HG02852 (cell line): ENCODE results near the gene BGLAP.
A peak's percentile ranks its signal among the peaks of the same experiment; 100 is the strongest.

Source experiments
- ATAC-seq: cut with Tn5 transposase; IDR thresholded peaks from one replicate; pipeline ENCODE4 v1.9.1; 2021; ENCODE audit warnings: mild to moderate bottlenecking, moderate library complexity; ENCODE audit not compliant: unreplicated experiment

Gene BGLAP

DNA sequence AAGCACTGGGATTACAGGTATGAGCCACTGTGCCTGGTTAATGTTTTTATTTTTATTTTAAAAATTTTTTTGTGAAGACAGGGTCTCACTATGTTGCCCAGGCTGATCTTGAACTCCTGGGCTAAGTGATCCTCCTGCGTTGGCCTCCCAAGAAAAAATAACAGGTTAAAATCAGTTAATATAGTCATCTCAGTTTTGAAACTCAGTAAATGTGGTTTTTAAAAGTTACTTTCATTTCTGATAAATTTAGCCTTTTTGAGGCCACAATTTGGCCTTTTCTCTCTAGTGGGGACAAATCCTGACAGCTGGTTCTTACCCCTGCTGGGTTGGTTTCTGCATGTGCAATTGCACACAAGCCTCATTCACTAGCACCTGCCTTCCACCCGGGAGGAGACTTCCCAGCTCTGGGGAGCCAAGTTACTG lies 15.9 kb upstream of the BGLAP start:
- peak; percentile 68 for ATAC-seq

DNA sequence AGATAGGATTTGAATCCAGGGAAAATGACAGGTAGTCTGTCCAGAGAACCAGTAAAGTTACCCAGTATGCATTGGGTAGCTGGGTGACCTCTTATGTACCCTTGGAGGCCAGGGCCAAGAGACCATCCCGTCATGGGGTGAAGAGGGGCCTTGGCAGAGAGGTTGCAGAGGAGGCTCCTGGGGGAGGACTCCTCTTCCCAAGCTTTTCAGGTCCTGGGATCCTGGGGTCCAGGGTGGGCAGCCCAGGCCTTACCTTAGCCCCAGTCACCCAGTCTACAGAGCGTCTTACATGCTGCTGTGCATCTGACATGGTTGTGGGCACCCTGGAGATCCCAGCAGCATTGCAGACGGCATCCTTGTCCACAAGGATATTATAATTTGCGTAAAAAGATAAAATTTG lies 15.2 kb upstream of the BGLAP start:
- no peak for ATAC-seq

DNA sequence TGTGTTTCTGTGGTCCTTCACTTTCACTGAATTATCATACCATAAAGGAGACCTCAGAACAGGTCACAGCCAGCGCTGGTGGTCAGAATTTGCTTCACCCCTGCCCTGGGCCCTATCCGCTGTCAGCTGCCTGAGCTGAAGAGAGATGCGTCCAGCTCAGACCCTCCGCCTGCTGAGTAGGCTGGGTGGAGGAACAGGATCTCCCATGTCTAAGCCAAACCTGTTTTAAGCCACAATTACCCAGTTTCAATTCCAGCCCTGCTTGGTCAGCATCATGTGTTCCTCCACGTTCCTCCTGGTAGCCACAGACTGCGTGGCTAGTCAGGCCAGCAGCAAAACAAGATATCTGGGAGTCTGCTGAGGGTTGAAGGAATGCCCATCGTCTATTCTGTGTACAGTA lies 13.5 kb upstream of the BGLAP start:
- ATAC-seq, result no peak

DNA sequence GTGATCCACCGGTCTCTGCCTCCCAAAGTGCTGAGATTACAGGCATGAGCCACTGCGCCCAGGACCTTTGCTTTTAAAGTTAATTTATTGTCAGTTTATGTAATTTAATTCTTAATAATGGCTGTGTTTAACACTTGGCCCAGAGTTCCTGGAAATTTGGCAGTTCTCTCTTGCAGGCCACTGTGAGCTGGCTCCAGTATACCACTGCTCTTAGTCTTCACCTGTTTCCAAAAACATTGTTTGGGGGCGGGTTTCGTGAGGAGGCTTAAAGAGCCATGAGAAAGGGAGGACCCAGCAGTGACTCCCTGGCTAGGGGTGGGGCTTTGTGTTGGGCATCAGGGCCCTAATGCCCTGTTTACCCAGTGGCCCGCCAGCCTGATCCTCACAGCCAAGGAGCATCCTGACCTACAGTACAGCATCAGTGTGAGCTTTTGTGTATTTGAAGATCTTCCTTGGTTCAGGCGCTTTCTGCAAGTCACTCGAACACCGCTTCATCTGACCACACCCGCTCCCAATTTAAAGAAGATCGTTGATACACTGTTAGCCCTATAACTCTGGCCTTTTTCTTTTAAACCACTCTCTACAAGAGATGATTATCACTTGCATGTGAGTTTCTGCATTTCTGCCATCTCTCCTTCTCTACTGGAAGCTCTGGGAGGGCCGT lies 12.0 kb upstream of the BGLAP start:
- ATAC-seq, result no peak

DNA sequence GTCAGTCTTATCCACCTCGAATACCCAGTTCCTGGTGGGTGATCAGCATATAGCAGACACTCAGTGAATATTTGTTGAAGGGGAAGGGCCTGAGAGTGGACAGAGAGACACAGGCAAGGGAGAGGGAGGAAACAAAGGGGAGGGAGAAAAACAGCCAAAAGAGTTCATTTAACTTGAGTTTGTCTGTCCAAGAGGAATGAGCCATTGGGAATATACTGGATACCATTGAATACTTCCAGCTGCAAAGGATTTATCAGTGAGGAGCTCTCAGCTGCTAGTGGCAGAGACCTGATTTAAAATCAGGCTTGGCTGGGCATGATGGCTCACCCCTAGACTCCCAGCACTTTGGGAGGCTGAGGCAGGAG lies 11.5 kb upstream of the BGLAP start:
- ATAC-seq, result no peak

DNA sequence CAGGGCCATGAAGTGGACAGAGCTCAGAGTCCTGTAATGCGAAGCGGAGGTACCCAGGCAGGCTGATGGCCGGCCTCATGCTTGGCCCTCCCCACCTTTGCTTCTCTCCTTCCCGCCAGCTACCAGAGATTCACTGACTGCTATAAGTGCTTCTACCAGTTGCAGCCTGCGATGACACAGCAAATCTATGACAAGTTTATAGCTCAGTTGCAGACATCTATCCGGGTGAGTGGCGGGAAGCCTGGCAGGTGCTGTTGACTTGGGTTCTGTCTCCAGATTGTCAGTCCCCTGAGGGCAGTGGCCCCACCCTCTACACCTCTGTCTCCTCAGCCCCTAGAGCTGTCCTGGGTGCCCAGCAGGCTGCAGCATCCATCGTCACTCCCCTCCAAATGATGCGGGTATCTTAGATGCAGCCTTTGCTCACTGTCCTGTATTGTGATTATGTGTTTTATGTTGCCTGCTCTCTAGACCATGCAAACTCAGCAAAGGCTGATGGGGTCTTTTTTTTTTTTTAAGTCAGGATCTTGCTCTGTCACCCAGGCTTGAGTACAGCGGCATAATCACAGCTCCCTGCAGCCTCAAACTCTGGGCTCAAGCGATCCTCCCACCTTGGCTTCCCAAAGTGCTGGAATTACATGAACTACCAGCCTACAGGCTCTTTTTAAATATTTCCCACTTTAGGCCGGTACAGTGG lies 9.6 kb upstream of the BGLAP start:
- no peak for ATAC-seq

DNA sequence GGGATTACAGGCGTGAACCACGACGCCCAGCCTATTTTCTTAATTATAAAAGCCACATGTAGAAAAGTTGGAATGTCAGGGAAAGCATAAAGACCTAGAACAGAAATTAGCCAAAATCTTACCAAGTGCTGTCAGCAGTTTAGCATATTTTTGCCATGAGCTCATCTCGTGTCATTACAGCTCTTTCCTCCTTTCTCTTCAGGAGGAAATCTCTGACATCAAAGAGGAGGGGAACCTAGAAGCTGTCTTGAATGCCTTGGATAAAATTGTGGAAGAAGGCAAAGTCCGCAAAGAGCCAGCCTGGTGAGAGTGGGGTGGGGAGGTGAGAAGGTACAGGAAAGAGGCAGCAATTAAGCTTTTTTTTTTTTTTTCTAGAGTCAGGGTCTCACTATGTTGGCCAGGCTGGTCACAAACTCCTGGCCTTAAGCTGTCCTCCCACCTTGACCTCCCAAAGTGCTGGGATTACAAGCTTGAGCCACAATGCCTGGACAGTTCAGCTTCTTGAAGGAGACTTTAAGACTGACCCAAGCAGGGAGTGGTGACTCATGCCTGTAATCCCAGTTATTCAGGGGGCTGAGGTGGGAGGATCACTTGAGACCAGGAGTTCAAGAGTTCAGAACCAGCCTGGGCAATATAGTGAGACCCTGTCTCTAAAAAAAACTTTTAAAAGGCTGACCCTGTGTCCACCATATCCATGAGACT lies 8.4 kb upstream of the BGLAP start:
- ATAC-seq, result no peak

DNA sequence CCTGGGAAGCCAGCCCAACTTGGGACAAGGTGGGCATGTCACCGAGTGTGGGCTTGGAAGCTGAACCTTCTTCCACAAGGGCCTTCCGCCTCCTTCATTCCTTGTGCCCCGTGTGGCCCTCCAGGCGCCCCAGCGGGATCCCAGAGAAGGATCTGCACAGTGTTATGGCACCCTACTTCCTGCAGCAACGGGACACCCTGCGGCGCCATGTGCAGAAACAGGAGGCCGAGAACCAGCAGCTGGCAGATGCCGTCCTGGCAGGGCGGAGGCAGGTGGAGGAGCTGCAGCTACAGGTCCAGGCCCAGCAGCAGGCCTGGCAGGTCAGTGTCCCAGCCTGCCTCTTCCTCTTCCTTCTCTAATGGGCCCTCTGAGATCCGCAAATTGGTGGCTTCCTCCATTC lies 5.8 kb upstream of the BGLAP start:
- ATAC-seq, result no peak

DNA sequence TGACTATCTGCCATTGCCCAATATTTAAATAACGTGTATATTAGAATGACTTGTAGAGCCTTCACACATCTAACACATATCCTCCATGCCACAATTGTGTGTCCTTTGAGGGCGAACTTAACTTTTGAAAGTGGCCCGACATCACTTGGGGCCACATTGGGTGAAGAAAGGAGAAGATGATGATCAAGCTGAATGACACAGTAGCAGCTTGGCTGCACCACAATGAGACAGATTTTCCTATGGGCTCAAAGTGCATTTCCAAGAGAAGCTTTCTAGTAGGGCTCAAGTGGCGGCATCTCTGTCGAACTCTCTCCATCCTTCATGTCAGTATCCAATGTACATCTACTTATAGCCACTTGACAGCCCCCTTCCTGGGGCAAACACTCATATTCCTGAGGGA lies 3.7 kb upstream of the BGLAP start:
- no peak for ATAC-seq

DNA sequence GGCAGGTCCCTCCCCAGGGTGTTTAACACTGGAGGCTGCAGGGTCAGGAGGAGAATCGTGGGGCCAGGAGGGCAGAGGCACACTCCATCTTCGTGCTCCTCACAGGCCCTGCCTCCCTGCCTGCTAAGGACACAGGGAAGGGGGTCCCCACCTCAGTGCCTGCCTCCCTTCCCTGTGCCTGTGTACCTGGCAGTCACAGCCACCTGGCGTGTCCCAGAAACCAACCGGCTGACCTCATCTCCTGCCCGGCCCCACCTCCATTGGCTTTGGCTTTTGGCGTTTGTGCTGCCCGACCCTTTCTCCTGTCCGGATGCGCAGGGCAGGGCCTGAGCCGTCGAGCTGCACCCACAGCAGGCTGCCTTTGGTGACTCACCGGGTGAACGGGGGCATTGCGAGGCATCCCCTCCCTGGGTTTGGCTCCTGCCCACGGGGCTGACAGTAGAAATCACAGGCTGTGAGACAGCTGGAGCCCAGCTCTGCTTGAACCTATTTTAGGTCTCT lies 623 bp upstream of the BGLAP start:
- no peak for ATAC-seq

DNA sequence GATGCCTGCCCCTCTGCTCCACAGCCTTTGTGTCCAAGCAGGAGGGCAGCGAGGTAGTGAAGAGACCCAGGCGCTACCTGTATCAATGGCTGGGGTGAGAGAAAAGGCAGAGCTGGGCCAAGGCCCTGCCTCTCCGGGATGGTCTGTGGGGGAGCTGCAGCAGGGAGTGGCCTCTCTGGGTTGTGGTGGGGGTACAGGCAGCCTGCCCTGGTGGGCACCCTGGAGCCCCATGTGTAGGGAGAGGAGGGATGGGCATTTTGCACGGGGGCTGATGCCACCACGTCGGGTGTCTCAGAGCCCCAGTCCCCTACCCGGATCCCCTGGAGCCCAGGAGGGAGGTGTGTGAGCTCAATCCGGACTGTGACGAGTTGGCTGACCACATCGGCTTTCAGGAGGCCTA lies 754 bp downstream of the BGLAP start:
- no peak for ATAC-seq

DNA sequence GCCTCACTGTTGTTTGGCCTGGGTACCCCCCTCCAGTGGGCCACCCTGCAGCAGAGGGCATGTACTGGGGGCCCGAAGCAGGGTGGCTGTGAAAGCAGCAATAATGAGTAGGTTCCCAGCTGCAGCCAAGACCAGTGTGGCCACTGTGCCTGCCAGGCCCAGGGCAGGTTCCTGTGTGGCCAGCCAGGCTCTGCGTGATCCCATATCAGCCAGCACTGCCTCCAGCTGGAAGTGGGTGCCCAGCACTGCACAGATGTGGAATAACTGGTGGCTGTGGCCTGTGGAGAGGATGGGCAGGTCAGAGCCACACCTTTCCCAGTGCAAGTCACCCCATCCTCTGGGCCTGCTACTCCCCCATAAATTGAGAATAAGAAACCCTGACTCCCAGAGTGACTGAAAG lies 2.1 kb downstream of the BGLAP start:
- no peak for ATAC-seq

DNA sequence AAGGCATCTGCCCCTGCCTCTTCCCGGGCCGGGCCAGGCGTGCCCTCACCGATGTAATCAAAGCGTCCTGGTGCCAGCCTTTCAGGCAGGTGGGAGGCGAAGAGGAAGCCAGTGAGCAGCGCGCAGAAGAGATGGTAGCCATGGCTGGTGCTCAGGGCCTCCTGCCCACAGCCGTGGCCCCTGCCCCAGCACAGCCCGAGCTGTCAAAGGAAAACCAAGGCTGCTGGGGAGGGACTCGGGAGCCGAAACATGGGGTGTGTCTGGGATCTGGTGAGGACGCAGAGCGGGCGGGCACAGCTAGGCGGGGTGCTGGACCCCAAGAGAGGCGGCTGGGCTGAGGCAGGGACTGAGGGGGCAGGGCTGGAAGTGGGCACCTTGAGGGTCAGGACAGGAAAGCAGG lies 2.7 kb downstream of the BGLAP start:
- no peak for ATAC-seq

DNA sequence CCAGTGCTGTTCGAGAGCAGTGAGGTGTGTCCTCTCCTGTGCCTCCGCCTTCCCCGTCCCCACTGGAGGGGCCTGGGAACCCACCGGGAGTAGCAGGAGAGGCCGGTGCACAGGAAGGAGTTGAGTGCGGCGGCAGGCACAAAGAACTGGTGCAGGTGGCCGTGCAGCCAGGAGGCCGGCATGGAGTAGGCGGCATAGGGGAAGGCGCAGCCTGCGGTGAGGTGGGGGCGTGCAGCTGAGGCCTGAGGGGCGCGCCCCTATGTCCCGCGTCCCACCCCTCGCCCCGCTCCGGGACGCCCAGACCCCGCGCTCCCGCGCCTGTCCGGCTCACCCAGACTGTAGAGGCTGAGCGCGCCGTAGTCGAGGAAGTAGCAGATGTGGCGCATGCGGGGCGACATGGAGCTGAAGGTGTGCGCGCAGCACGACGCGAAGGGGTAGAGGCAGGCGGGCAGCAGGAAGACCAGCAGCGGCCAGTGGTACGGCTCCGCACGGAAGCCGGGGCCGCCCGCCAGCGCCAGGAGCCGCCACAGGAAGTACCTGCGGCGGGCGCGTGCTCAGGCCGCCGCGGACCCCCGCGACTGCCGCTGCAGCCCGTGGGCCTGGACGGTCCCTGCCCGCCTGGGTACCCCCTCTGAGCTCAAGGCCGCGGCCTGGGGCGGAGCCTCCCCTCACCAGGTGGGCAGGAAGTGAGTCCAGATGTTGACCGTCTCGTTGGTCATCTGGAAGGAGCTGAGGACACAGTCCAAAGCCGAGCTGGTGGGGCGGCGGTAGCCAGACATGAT lies 3.7 kb downstream of the BGLAP start:
- no peak for ATAC-seq

DNA sequence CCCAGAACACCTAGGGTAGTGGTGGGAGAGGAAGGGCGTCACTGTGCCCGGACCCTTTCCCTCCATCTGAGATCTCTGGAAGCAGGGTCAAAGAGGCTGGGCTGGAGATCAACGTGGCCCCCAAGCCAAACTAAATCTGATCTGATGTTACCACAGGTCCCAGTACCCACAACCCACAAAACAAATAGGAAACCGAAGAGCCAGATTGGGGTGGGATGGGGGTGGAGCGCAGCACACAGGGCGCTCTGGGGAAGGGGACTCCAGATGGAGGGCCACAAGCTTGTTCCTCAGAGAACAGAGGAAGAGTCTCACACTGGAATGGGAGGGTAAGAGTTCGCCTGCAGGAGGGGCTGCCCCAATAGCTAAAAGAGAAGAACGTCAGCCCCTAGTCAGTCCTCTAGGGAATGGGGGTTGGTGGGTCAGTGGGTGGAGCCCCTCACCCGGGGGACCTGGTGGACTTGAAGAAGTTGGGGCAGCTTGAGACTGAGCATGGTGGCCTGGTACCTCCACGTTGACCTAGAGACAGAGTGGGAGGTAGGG lies 4.3 kb downstream of the BGLAP start:
- ATAC-seq, result no peak

DNA sequence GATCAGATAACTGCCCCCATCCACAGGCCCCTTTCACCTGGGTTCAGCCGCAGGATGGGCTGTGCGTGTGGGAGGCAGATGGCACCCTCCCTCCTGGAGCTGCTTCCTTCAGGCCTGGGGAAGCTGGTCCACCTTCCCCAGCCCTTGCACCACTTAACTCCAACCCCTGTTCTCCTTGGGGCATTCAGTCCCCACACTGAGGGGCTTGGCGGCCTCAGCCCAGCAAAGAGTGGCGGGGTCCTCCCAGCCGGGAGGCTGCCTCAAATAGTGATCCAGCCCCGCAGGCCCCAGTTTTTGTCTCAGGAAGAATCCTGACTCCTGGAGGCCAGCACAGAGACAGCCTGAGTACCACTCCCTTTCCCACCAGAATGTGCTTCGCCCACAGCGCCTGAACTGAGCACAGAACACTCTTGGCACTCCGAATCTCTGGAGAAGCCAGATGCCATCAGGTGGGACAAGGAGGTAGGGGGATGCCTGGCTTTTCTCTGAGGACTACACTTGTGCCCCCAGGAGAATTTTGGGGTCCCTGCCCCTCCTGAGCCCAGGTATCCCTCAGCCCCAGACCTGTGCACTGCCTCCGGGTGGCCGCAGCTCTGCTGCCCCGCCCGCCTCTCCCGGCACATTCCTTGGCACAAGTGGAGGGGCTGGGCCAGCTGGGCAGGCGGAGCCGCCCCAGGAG lies 4.9 kb downstream of the BGLAP start:
- no peak for ATAC-seq

DNA sequence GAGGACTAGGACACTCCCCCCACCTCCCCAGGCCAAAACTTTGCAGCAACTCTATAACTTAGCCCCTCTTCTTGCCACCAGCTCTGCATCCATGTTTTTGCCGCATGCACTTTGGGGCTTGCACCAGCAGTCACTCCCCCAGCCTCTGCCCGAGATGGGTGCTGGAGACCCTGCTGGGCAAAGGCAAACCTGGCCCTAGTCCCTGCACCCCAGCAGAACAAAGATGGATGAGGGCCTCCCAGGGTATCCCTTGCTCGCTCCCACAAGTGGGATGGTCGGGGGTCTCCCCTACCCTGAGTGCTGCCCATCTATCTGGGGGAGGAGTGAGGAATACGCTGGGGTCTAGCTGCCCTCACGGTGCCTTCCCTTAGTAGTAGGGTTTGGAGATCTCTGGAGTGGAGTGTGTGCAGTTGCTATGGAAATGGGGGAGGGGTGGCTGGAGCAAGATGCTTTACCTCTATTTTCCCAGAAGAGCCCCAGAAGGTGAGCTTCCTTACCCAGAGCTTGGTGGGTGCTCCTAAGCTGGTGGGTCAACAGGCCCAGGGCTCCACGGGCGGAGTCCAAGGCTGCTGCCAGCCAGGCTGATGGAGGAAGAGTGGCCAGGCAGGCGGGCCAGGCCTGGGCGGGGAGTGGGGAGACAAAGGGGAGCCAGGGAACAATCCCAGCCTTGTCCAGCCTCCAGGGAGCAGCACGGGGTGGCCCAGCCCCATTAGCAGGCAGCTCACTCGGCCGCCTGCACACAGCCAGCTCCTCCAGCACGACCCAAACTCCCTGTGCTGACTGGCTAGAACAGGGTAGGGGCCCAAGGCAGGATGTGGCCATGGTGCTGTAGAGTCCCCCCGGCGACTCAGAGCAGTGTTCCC lies 5.7 kb downstream of the BGLAP start, which contains the start of gene PAQR6:
TSS of gene PAQR6 (minus strand) at position 597 of the 863 bp plus-strand sequence. CDS start 1,325 bp downstream, outside the sequence.
- ATAC-seq, result no peak

DNA sequence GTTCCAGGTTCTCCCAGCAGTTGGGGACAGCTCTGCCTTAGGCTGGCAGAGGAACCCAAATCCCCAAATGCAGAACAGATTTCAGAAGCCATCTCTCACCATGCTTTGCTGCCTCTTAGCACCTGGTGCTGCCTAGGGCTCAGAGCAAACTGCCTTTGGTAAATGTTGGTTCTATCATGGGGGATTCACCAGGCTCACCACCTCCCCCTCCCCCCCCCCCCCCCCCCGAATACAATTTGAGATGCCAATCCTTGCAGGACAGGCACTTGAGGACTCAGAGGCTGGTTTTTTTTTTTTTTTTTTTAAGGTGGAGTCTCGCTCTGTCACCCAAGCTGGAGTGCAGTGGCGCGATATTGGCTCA lies 6.3 kb downstream of the BGLAP start:
- ATAC-seq, result no peak

DNA sequence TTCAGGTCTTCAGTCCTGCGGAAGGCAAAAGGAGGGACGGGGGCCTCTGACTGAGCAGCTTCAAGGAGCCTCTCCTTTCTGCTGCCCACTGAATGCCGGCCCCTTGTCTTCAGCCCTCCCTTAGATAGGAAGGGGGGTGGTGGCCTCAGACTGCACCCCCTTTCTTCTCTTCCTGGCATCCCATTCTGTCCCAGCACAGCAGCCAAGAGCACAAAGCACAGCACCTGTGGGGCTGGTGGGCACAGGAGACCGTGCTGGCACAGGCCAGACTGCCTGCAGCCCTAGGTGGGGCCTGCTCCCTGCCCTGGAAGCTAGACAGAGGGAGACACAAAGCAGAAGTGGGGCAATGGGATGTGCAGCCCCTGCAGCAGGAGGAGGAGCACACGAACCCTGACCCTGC lies 7.6 kb downstream of the BGLAP start:
- no peak for ATAC-seq

DNA sequence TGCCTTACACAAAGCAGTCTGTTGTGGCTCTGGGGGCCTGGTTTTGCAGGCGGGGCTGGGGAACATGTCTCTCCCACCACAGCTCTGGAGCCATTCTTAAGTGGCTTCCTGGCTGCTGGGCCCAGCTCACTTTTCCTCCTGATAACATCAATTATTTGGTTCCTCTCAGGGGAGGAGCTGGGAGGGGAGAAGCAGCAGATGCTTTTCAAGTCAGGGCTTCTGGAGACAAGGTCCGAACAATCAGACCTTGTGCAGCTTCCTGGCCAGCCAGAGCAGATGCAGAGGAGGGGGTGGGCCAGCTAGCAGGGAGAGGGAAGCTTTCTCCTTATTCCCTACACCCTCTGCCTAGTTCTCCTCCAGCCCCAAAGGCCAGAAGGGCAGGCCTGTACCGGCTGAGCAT lies 9.5 kb downstream of the BGLAP start:
- ATAC-seq, result no peak
